Upper lobe of left lung (tissue), 6 donors: ENCODE measurements around the gene KRT3. TPM values are rescaled to one million over a fixed set of nuclear protein-coding genes. Genes with fewer than 3 reads are reported as not detected.

Source experiments
- ATAC-seq, 2 donors: fragments of 200-7000 bp; cut with Tn5 transposase; one replicate each; pipeline ENCODE4 v1.9.1; 2022; ENCODE audit warnings: mild to moderate bottlenecking in 2 of 2, moderate library complexity in 2 of 2; ENCODE audit not compliant: low FRiP score in 2 of 2
- DNase-seq, 2 donors: peaks; one replicate each; pipeline ENCODE4 v3.0.0-alpha.2; 2019 to 2020
- H3K27ac ChIP-seq, 4 donors: fragments of 200-600 bp; sonication (generic); one replicate each; pipeline ENCODE4 v1.5.1; 2016 to 2019
- H3K27me3 ChIP-seq, 4 donors: fragments of 200-600 bp; sonication (generic); one replicate each; pipeline ENCODE4 v1.5.1; 2017 to 2019
- H3K36me3 ChIP-seq, 4 donors: fragments of 200-600 bp; sonication (generic); one replicate each; pipeline ENCODE4 v1.5.1; 2016 to 2019
- H3K4me1 ChIP-seq, 4 donors: fragments of 200-600 bp; sonication (generic); one replicate each; pipeline ENCODE4 v1.5.1; 2018 to 2019
- H3K4me3 ChIP-seq, 4 donors: fragments of 200-600 bp; sonication (generic); one replicate each; pipeline ENCODE4 v1.5.1; 2017 to 2019; ENCODE audit warnings: mild to moderate bottlenecking in 2 of 4, moderate library complexity in 1 of 4
- H3K9me3 ChIP-seq, 4 donors: fragments of 200-600 bp; sonication (generic); one replicate each; pipeline ENCODE4 v1.5.1; 2018 to 2019
- CTCF ChIP-seq, 6 experiments: fragments of 450-650 bp in 4 of 6; fragments of 200-600 bp in 2 of 6; sonication (generic) in 2 of 6; IDR thresholded peaks; one replicate each; pipeline ENCODE4 v1.5.1; 2016 to 2019; ENCODE audit warnings: antibody characterized with exemption in 6 of 6
- EP300 ChIP-seq, 4 donors: sonication (generic); formaldehyde crosslinking; IDR thresholded peaks; one replicate each; pipeline ENCODE4 v1.5.1; 2017; ENCODE audit warnings: antibody characterized with exemption in 4 of 4, control low read depth in 2 of 4
- POLR2A ChIP-seq, 4 donors: fragments of 450-650 bp; IDR thresholded peaks; one replicate each; pipeline ENCODE4 v1.5.1; 2016 to 2017; ENCODE audit warnings: antibody characterized with exemption in 4 of 4, mild to moderate bottlenecking in 2 of 4
- POLR2AphosphoS5 ChIP-seq, 2 donors: sonication (generic); formaldehyde crosslinking; IDR thresholded peaks; one replicate each; pipeline ENCODE4 v1.5.1; 2017; ENCODE audit warnings: antibody characterized with exemption in 2 of 2
- WGBS, 2 donors: methylation state at CpG; one replicate each; pipeline ENCODE4 v1.1.5; 2017 to 2018; 5-methylcytosine and 5-hydroxymethylcytosine counted together
- total RNA-seq, 6 donors: library from RNA; depleted of rRNA in 4 of 6; stranded (reverse); fragments of >200 nt in 4 of 6; gene quantifications; one replicate each; pipeline versions ENCODE4 v1.1.0 to v1.2.1, GENCODE V29; 2016 to 2021
- donor health status: DM: no; HTN: no; CAD: no; lungs with moderate emphysema.
- donor health status: DM: no; HTN: yes; CAD: no; lungs with severe emphysema.

The KRT3 gene
- total RNA-seq, 6 donors from 2014 or later, result not detected

DNA sequence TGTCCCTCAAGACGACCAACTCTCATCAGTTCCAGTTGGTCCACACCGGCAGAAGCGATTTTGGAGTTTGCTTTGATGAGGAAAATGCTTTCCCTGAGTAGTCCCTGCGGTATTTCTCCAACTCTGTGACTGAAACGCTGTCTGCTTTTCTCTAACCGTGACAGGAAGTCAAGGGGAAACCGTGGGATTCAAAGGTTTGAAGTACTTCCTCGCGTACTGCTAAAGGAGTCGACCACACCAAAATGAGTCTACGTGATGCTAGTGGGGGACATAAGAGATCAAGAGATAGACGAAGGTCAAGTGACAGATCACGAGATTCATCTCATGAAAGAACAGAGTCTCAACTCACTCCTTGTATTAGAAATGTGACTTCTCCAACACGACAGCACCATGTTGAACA, 47.3 kb downstream of the KRT3 start:
- 58 to 65% methylated on average over 14 of the region's 14 CpGs for WGBS, 2 donors
- Histone ChIP-seq H3K9me3 (no peaks in the 10 kb centered on the region), H3K27ac (no peak overlapping the region), H3K4me1 (no peaks in the 10 kb centered on the region), H3K4me3 (no peak overlapping the region), H3K36me3 (no peaks in the 10 kb centered on the region), H3K27me3 (no peaks in the 10 kb centered on the region)
- ATAC-seq (no peak), DNase-seq (no peak)
- TF ChIP-seq POLR2A (IDR thresholded peaks at IDR 0.05), result no peak
- TF ChIP-seq POLR2AphosphoS5 (IDR thresholded peaks at IDR 0.05), result no peak
- TF ChIP-seq EP300 (IDR thresholded peaks at IDR 0.05), result no peak
- TF ChIP-seq CTCF (IDR thresholded peaks at IDR 0.05), result no peak

- Histone ChIP-seq H3K4me3 (no peak overlapping the region), H3K27me3 (no peaks in the 10 kb centered on the region), H3K9me3 (no peaks in the 10 kb centered on the region), H3K27ac (no peak overlapping the region), H3K36me3 (no peaks in the 10 kb centered on the region), H3K4me1 (no peaks in the 10 kb centered on the region)
- ATAC-seq (no peak), DNase-seq (no peak)
- no peak for TF ChIP-seq CTCF (IDR thresholded peaks at IDR 0.05)
- no peak for TF ChIP-seq POLR2A (IDR thresholded peaks at IDR 0.05)
- no peak for TF ChIP-seq EP300 (IDR thresholded peaks at IDR 0.05)
- no peak for TF ChIP-seq POLR2AphosphoS5 (IDR thresholded peaks at IDR 0.05)
- WGBS, 2 donors, result 81 to 82% methylated on average over 5 of the region's 5 CpGs
Measured at GRCh38 chr12:52745554-52745953, 50.4 kb downstream of the KRT3 start.

GRCh38 chr12:52744493-52745156, 51.3 kb downstream of the KRT3 start:
- H3K27me3 ChIP-seq, result no peaks in the 10 kb centered on the region

GRCh38 chr12:52742822-52743457, 53.0 kb downstream of the KRT3 start:
- Histone ChIP-seq H3K4me1 (no peaks in the 10 kb centered on the region), H3K27ac (no peak overlapping the region), H3K36me3 (no peaks in the 10 kb centered on the region), H3K27me3 (no peaks in the 10 kb centered on the region), H3K4me3 (no peak overlapping the region), H3K9me3 (no peaks in the 10 kb centered on the region)
- ATAC-seq (no peak), DNase-seq (no peak)
- 79 to 91% methylated on average over 3 of the region's 3 CpGs for WGBS, 2 donors
- TF ChIP-seq POLR2A (IDR thresholded peaks at IDR 0.05) (no peak), POLR2AphosphoS5 (IDR thresholded peaks at IDR 0.05) (no peak), EP300 (IDR thresholded peaks at IDR 0.05) (no peak), CTCF (IDR thresholded peaks at IDR 0.05) (no peak)

More at GRCh38 chr12:52744493-52745156, 51.3 kb downstream of the KRT3 start:
- DNase-seq (no peak), ATAC-seq (no peak)
- WGBS, 2 donors, result 89% methylated on average over 1 of the region's 1 CpG; no CpG with 5 or more reads in 1 of the 2 donors
- Histone ChIP-seq H3K36me3 (no peaks in the 10 kb centered on the region), H3K4me1 (no peaks in the 10 kb centered on the region), H3K4me3 (no peak overlapping the region), H3K9me3 (no peaks in the 10 kb centered on the region), H3K27ac (no peak overlapping the region)
- TF ChIP-seq POLR2A (IDR thresholded peaks at IDR 0.05), result no peak
- no peak for TF ChIP-seq EP300 (IDR thresholded peaks at IDR 0.05)
- TF ChIP-seq POLR2AphosphoS5 (IDR thresholded peaks at IDR 0.05), result no peak
- TF ChIP-seq CTCF (IDR thresholded peaks at IDR 0.05), result no peak
